Measurements from ENCODE around the gene CPXM1. TPM values are rescaled to one million over a fixed set of nuclear protein-coding genes. Genes with fewer than 3 reads are reported as not detected.

The CPXM1 gene
- polyA plus RNA-seq, 3 donors: 0.05 TPM; not detected in 2

GRCh38 chr20:2820896-2821869 lies 20.8 kb upstream of the CPXM1 start:
- peaks cover 29 to 41% (median 35%) of the 10 kb centered on the region in 3 donors for H3K27me3 Mint-ChIP-seq (ENCODE audit: low read depth in 3 of 3)
- WGBS (ENCODE audit: insufficient coverage): 13% methylated on average over 62 of the region's 68 CpGs
- H2AFZ ChIP-seq (ENCODE audit: insufficient read depth, low read depth, low read length, poor library complexity, severe bottlenecking): no peak overlapping the region
- H3K27ac Mint-ChIP-seq: peak overlapping the region in 1 of 7 donors; percentile 0
- H3K9ac ChIP-seq (ENCODE audit: insufficient read depth, low read length, poor library complexity, severe bottlenecking): no peak overlapping the region
- peaks cover 22 to 40% of the 10 kb centered on the region in 2 donors for H3K27me3 ChIP-seq (ENCODE audit: control insufficient read depth in 2 of 2, insufficient read depth in 2 of 2, low read length in 2 of 2)
- H3K79me2 ChIP-seq (ENCODE audit: insufficient read depth, low read length): no peaks in the 10 kb centered on the region
- H3K36me3 Mint-ChIP-seq: no peaks in the 10 kb centered on the region
- H4K20me1 ChIP-seq (ENCODE audit: insufficient read depth, low read length): no peaks in the 10 kb centered on the region
- H3K27ac ChIP-seq (ENCODE audit: low read depth in 1 of 2, low read length in 2 of 2): no peak overlapping the region
- H3K4me2 ChIP-seq (replicated peaks; ENCODE audit: extremely low read depth, low read length, poor library complexity, severe bottlenecking): no peak overlapping the region
- intact Hi-C loops (cut with micrococcal nuclease): no loop called here
- peak overlapping the region in 1 of 2 donors; percentile 68 for H3K4me3 Mint-ChIP-seq
- peaks cover 4% of the 10 kb centered on the region for H3K4me1 Mint-ChIP-seq
- H3K4me1 ChIP-seq (ENCODE audit: control insufficient read depth in 1 of 2, insufficient read depth in 2 of 2, low read length in 2 of 2): no peaks in the 10 kb centered on the region
- DNase-seq: no peak
- H3K36me3 ChIP-seq (replicated peaks in 1 of 2; ENCODE audit: control insufficient read depth in 1 of 2, insufficient read depth in 2 of 2, low read length in 2 of 2): no peaks in the 10 kb centered on the region
- H3K9me3 ChIP-seq (replicated peaks in 1 of 2; ENCODE audit: control insufficient read depth in 1 of 2, insufficient read depth in 1 of 2, low read length in 2 of 2): no peaks in the 10 kb centered on the region
- TF ChIP-seq CTCF (IDR thresholded peaks at IDR 0.05): no peak
- H3K4me3 ChIP-seq (replicated peaks in 1 of 3; ENCODE audit: low read depth in 2 of 3, low read length in 3 of 3): no peak overlapping the region
- peaks cover 0 to 4% (median 2%) of the 10 kb centered on the region in 7 donors for H3K9me3 Mint-ChIP-seq

GRCh38 chr20:2820084-2820895 lies 19.9 kb upstream of the CPXM1 start:
- Mint-ChIP-seq H3K27ac (no peak overlapping the region), H3K9me3 (peaks cover 0 to 4% (median 2%) of the 10 kb centered on the region in 7 donors), H3K4me1 (peaks cover 4% of the 10 kb centered on the region), H3K4me3 (peak overlapping the region in 1 of 2 donors; percentile 66), H3K36me3 (no peaks in the 10 kb centered on the region), H3K27me3 (ENCODE audit: low read depth in 3 of 3) (peaks cover 29 to 36% (median 34%) of the 10 kb centered on the region in 3 donors)
- intact Hi-C loops (cut with micrococcal nuclease): no loop called here
- no peaks in the 10 kb centered on the region for H3K36me3 ChIP-seq (replicated peaks in 1 of 2; ENCODE audit: control insufficient read depth in 1 of 2, insufficient read depth in 2 of 2, low read length in 2 of 2)
- no peaks in the 10 kb centered on the region for H3K79me2 ChIP-seq (ENCODE audit: insufficient read depth, low read length)
- 69% methylated on average over 31 of the region's 32 CpGs for WGBS (ENCODE audit: insufficient coverage)
- no peaks in the 10 kb centered on the region for H4K20me1 ChIP-seq (ENCODE audit: insufficient read depth, low read length)
- no peak overlapping the region for H3K4me2 ChIP-seq (replicated peaks; ENCODE audit: extremely low read depth, low read length, poor library complexity, severe bottlenecking)
- H3K4me3 ChIP-seq (replicated peaks in 1 of 3; ENCODE audit: low read depth in 2 of 3, low read length in 3 of 3): no peak overlapping the region
- no peak overlapping the region for H3K27ac ChIP-seq (ENCODE audit: low read depth in 1 of 2, low read length in 2 of 2)
- H3K4me1 ChIP-seq (ENCODE audit: control insufficient read depth in 1 of 2, insufficient read depth in 2 of 2, low read length in 2 of 2): no peaks in the 10 kb centered on the region
- H3K9ac ChIP-seq (ENCODE audit: insufficient read depth, low read length, poor library complexity, severe bottlenecking): no peak overlapping the region
- no peak for TF ChIP-seq CTCF (IDR thresholded peaks at IDR 0.05)
- DNase-seq: no peak
- H2AFZ ChIP-seq (ENCODE audit: insufficient read depth, low read depth, low read length, poor library complexity, severe bottlenecking): no peak overlapping the region
- no peaks in the 10 kb centered on the region for H3K9me3 ChIP-seq (replicated peaks in 1 of 2; ENCODE audit: control insufficient read depth in 1 of 2, insufficient read depth in 1 of 2, low read length in 2 of 2)
- peaks cover 18 to 33% of the 10 kb centered on the region in 2 donors for H3K27me3 ChIP-seq (ENCODE audit: control insufficient read depth in 2 of 2, insufficient read depth in 2 of 2, low read length in 2 of 2)
